Left cardiac atrium (tissue), 4 donors: ENCODE measurements around the gene ITPR2. TPM values are rescaled to one million over a fixed set of nuclear protein-coding genes. Genes with fewer than 3 reads are reported as not detected.

ENCODE experiments used
- ATAC-seq, 2 donors: fragments of 200-7000 bp; cut with Tn5 transposase; one replicate each; pipeline ENCODE4 v1.9.1; 2020; ENCODE audit warnings: mild to moderate bottlenecking in 2 of 2, moderate library complexity in 2 of 2
- DNase-seq: peaks from one replicate; pipeline ENCODE4 v3.0.0-alpha.2; 2020
- intact Hi-C, 2 donors: fragments of 100-400 bp; cut with DNase I; formaldehyde crosslinking; loops; one replicate each; pipeline versions ENCODE4 v1.14.1 to v1.15.1; 2022 to 2023
- total RNA-seq, 2 donors: library from RNA; stranded (reverse); fragmentation: NEBNext Ultra II Directional; extraction: Animal tissue kit (Norgen Biotek cat#: 25700); gene quantifications; one replicate each; pipeline ENCODE4 v1.2.1, GENCODE V29; 2021
- donor health status: DM: no; HTN: yes; CAD: no.
- donor health status: DM: no; HTN: yes; CAD: no; lungs with severe emphysema.
- donor health status: DM: yes; HTN: yes; CAD: no.
- donor health status: Dilated cardiomyopathy.

Gene ITPR2
- total RNA-seq, 2 donors from 2014 or later, result 25.4 to 26.7 TPM

- ATAC-seq (no peak), DNase-seq (no peak)
- intact Hi-C loops, result no loop called here
Observed at GRCh38 chr12:26429070-26429691, 403.8 kb downstream of the ITPR2 start.

GRCh38 chr12:26428420-26428819 is 404.6 kb downstream of the ITPR2 start:
- DNase-seq (no peak), ATAC-seq (no peak)
- intact Hi-C loops, result no loop called here

GRCh38 chr12:26426652-26427051 is 406.3 kb downstream of the ITPR2 start:
- DNase-seq (no peak), ATAC-seq (no peak)
- intact Hi-C loops, result no loop called here

GRCh38 chr12:26425587-26426260 is 407.3 kb downstream of the ITPR2 start:
- no peak for ATAC-seq

GRCh38 chr12:26422839-26423398 is 410.1 kb downstream of the ITPR2 start:
- intact Hi-C loops, result loop anchor here in 1 of 2 donors (5.0 kb wide), 1 partner anchor 301 kb away; no protein-coding TSS in a partner anchor
- DNase-seq (no peak), ATAC-seq (no peak)

More at GRCh38 chr12:26425587-26426260, 407.3 kb downstream of the ITPR2 start:
- DNase-seq, result no peak
- intact Hi-C loops, result no loop called here

GRCh38 chr12:26416550-26416949 is 416.4 kb downstream of the ITPR2 start:
- intact Hi-C loops, result no loop called here
- no peak for DNase-seq
- no peak for ATAC-seq

GRCh38 chr12:26410689-26411088 is 422.3 kb downstream of the ITPR2 start:
- ATAC-seq (no peak), DNase-seq (no peak)
- intact Hi-C loops, result no loop called here

- intact Hi-C loops, result no loop called here
- no peak for DNase-seq
- no peak for ATAC-seq
Observed at GRCh38 chr12:26406813-26407212, 426.2 kb downstream of the ITPR2 start.

- intact Hi-C loops, result no loop called here
- no peak for DNase-seq
Observed at GRCh38 chr12:26406391-26406790, 426.6 kb downstream of the ITPR2 start.

GRCh38 chr12:26403601-26404000 is 429.4 kb downstream of the ITPR2 start:
- no peak for ATAC-seq
- intact Hi-C loops, result no loop called here
- DNase-seq, result no peak

More at GRCh38 chr12:26406391-26406790, 426.6 kb downstream of the ITPR2 start:
- no peak for ATAC-seq

GRCh38 chr12:26402648-26403047 is 430.3 kb downstream of the ITPR2 start:
- intact Hi-C loops, result no loop called here
- DNase-seq (no peak), ATAC-seq (peak in 1 of 2 donors; percentile 57)

GRCh38 chr12:26401874-26402273 is 431.1 kb downstream of the ITPR2 start:
- no peak for ATAC-seq
- no peak for DNase-seq
- intact Hi-C loops, result no loop called here

- no peak for ATAC-seq
- no peak for DNase-seq
- intact Hi-C loops, result no loop called here
Observed at GRCh38 chr12:26400627-26401026, 432.4 kb downstream of the ITPR2 start.

- ATAC-seq, result no peak
- intact Hi-C loops, result no loop called here
Observed at GRCh38 chr12:26399381-26399780, 433.6 kb downstream of the ITPR2 start.

GRCh38 chr12:26396402-26396801 is 436.6 kb downstream of the ITPR2 start:
- DNase-seq, result no peak
- intact Hi-C loops, result no loop called here
- no peak for ATAC-seq

More at GRCh38 chr12:26399381-26399780, 433.6 kb downstream of the ITPR2 start:
- no peak for DNase-seq

GRCh38 chr12:26389343-26389742 is 443.7 kb downstream of the ITPR2 start:
- DNase-seq (no peak), ATAC-seq (no peak)
- intact Hi-C loops, result no loop called here

- DNase-seq (no peak), ATAC-seq (no peak)
- intact Hi-C loops, result no loop called here
Observed at GRCh38 chr12:26384536-26384935, 448.5 kb downstream of the ITPR2 start.

GRCh38 chr12:26383041-26383440 is 450.0 kb downstream of the ITPR2 start:
- intact Hi-C loops, result no loop called here
- ATAC-seq, result no peak
- no peak for DNase-seq

- ATAC-seq, result no peak
- intact Hi-C loops, result no loop called here
- DNase-seq, result no peak
Observed at GRCh38 chr12:26380897-26381296, 452.1 kb downstream of the ITPR2 start.

- intact Hi-C loops, result no loop called here
- ATAC-seq, result no peak
- no peak for DNase-seq
Observed at GRCh38 chr12:26379777-26380467, 453.1 kb downstream of the ITPR2 start.
